Stimulated activated CD4-positive, alpha-beta T cell treated with anti-CD3 and anti-CD28 coated beads, Interleukin-4, amount 100 ng/mL, for 1 hour (primary cell): ENCODE results near the gene RAPGEF5.

ENCODE experiments used
- DNase-seq: peaks from one replicate; pipeline ENCODE4 v3.0.0-alpha.2; 2020

Gene RAPGEF5

DNA sequence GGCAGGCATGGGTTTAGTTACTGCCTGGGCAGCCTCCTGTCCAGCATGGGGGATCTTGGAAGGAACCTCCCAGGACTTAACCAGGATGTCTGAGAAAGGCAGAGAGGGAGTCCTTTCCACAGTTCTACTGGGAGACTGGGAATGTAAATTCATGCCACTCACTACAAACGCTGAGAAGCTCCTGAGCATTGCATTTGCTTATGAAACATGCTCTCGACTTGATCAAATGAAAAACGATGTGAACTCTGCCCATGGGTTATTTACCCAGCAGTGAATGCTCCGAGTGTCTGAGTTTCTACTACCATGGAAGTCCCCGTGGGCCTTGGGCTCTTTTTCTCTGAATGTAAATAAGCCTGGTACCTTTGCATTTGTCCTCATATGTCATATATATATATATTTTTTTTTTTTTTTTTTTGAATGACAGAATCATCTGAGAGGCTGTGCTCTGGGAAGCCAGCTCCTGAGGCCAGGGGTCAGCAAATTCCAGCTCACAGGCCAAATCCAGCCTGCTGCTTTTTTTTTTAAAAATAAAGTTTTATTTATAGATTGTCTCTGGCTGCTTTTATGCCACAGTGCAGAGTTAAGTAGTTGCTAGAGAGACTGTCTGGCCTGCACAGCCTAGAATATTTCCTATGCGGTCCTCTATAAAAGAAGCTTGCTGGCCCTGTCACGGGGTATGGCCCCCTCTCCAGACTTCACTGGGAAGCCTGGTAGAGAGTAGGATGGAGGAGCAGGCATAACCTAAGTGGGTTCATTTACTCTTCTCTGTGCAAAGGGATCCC lies 21.4 kb upstream of the RAPGEF5 start:
- DNase-seq = no peak

GRCh38 chr7:22377703-22378102 lies 20.7 kb upstream of the RAPGEF5 start:
- no peak for DNase-seq

DNA sequence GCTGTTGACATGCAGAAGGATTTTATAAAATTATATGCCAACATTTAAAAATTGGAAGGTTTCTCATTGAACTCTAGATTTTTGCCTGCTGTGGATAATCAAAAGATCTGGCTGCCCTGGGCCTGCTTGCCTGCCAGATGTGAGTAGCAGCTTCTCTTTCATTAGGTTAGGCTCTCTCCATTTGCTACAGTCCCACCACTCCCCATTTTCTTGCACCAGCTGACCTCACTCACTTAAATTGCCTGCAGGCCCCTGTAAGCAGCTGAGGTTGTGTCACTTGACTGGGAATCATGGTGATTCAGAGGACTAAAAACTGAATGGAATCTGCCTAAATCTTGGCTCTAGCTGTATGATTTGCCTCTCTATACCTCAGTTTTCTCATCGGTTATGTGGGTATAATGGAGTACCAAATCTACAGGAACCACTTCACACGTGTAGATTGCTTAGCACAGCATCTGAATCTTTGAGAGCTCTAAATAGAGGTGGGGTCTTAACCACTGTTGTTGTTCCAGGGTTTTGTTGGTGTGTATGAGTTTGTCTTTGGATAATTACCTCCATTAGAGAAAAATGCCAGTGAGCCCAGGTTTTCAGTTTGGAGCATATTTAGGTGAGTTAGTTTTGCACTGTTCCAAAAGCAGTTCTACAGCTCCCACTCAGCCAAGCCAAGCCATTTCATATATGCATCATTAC lies 18.6 kb upstream of the RAPGEF5 start:
- no peak for DNase-seq

DNA sequence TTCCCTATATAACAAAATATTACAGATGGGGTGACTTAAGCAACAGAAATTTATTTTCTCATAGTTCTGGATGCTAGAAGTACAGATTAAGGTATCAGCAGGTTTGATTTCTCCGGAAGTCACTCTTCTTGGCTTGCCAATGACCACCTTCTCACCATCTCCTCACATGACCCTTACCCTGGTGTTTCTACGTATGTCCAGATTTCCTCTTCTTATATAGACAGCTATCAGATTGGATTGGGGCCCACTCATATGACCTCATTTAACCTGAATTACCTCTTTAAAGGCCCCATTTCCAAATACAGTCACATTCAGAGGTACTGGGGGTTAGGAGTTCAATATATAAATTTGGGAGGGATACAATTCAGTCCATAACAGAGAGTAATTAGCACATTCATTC lies 17.0 kb upstream of the RAPGEF5 start:
- DNase-seq = no peak

GRCh38 chr7:22373388-22373787 lies 16.4 kb upstream of the RAPGEF5 start:
- DNase-seq = no peak

- no peak for DNase-seq
Observed at GRCh38 chr7:22372863-22373262, 15.9 kb upstream of the RAPGEF5 start.

DNA sequence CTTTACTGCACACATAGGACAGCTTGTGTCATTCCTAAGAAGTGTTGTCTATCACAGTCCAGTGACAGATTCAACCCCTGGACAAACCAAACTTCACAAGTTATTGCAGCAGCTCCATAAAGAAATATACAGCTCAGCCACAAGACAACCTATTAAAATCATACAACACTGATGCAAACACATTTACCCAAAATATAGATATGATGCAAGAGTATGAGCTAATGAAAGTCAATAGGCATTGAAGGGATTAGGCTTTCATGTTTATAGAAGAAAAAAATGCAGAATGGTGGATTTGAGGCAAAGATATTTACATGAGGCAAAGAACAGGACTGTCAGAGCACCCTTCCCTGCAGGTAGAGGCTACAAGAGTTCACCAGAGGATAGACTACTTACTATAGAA lies 14.9 kb upstream of the RAPGEF5 start:
- no peak for DNase-seq

DNA sequence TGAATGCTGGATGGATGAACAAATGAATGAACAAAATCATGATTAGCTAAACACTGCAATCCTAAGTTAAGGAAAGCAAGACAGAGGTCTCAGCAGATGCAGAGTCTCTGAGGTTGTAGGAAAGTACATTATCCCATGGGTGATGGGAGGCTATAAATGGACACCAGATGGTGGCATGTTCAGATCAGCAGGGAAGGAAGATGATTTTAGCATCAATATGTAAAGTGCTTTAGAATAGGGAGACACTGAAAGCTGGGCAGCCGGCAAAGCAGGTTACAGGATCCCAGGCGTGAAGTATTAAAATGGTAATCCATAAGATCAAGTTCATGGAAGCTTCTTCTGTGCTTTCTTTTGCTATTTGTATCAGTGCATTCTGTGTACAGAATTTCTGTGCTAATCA lies 7.9 kb upstream of the RAPGEF5 start:
- no peak for DNase-seq

DNA sequence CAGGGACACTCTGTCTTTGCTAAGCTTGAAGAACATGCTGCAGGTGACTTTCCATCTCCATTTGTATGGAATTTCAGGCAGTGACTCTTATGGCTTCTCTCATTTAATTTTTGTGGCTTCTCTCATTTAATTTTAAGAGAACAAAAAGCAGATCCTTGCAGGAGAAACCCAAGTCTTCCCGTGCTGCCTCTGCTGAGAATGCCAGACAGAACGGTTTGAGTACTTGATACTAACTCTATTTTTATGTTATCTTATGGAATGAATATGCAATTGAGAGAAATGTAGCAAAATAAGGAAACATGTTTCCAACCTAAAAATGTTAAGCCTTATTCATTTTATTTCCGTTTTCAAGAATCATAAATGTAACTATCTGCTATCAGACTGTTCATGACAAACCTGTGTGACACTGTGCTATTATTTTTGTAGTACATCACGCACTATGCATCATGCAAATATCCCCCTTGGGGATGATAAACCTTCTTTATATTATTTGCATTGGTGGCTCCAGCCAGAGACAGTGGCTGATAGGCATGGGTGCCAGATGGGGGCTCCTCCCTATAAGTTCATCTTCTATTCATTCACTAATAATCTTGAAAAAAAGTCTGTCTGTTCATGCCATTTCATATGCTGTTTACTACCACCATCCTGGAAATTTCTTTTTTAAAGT lies 6.9 kb upstream of the RAPGEF5 start:
- DNase-seq = no peak

DNA sequence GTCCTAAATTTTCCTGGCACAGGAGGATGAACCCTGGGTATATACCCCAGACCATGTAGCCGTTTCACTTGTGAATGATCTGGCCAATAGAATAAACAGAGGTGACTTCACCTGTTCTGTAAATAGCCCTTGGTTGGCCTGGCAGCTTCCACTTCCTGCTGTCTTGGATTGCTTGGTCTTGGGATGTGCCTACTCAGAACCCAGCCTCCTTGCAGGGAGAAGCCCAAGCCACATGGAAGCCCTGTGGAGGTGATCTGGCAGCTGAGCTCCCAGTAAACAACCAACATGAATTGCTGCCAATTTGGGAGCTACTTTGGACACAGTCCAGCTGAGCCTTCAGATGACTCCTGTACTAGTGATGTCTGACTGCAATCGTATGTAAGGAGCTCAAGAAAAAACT lies 4.8 kb upstream of the RAPGEF5 start:
- DNase-seq = no peak

- no peak for DNase-seq
Observed at GRCh38 chr7:22361320-22361719, 4.4 kb upstream of the RAPGEF5 start.

DNA sequence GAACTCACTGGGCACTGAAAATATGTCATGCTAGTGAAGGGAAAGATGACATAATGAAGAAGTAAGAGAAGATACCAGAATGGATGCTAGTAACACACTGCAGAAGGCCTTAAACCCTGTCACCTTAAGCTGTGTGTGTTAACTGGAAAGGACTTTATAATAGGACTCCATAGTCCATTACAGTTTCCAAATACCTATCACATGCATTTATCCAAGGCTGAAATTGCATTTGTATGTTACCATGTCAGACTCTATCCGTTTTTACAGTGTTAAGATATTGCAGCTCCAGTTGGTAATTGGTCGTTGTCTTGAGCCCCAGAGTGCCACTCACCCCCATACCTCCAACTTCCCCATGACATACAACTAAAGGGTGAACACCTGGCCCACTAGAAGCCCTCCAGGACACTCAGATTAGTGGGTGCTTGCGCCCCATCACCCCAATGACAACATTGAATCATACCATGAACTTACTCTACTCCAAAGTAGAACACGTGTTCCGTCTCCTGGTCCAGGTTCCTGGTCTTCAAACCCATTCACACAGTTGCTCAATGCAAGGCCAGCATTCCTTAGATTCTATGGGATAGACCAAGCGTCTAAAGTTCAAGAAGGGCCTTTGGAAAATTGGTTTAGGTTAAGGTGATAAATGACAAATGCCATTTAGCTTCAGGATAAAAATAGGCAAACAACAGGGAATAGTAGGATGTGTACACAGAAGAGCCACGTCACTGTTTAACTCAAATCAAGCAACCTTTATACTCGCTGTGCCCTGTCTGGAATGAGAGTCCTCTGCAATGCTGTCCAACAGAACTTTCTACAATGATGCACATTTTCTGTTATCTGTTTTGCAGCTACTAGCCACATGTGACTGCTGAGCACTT lies 2.1 kb upstream of the RAPGEF5 start:
- DNase-seq = no peak

GRCh38 chr7:22357311-22358175 lies 589 bp upstream of the RAPGEF5 start:
- no peak for DNase-seq

DNA sequence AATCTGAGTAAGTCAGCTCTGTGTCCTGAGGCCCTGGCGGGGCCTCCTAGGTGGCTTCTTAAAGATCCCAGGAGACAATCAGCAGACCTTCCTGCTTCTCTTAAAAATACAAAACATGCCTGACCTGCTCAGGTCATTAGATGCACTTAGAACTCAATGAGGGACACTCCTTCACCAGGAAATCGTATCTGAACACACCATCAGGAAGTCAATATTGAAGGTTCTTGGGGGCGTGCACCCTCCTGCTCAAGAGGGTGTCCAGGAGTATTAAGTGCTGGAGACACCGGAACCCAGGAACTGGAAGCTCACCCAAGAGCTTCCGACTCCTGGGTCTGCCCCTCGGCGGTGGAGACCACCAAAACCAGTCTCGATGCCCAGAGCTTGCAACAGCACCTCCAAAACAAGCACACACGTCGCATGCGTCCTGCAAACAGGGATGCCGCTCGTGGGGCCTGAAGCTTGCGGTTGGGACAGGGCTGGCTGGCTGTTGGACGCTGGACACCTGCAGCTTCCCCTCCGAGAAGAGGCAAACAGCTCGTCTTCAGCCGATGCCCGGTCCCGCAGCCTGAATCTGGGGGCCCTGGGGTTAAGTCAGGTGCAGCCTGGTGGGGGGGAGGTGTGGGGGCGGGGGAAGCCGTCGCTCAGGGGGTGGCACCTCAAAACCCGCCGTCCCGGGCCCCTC lies 803 bp downstream of the RAPGEF5 start:
- DNase-seq = no peak

DNA sequence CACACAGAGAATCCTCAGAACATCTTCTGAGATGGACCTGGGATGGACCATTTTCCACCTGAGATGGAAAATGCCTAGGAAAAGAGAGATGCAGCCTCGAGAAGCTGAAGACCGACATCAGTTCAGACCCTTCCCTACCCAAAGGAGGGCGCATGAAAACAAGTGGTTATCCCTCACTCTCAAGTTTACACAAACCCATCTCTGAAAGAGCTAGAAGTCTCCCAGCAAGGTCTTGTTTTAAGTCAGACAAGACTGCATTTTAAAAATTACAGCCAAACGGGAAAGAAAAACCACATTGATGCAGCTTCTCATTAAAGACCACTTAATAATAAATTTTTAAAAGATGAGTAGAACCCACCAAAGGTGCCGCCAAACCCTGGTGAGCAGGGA lies 1.3 kb downstream of the RAPGEF5 start:
- no peak for DNase-seq

DNA sequence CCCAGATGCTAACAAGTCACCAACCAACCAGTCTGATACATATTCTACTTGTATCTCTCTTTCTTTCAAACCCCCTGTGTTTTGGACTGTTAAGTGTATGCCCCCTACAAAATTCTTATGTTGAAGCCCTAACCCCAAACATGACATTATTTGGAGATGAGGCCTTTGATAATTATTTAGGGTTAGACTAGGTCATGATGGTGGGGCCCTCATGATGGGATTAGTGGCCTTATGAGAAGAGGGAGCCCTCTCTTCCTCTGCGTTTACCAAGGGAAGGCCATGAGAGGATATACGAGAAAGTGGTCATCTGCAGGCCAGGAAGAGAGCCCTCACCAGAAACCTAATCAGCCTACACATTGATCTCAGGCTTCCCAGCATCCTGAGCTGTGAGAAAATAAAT lies 2.5 kb downstream of the RAPGEF5 start:
- DNase-seq = no peak

DNA sequence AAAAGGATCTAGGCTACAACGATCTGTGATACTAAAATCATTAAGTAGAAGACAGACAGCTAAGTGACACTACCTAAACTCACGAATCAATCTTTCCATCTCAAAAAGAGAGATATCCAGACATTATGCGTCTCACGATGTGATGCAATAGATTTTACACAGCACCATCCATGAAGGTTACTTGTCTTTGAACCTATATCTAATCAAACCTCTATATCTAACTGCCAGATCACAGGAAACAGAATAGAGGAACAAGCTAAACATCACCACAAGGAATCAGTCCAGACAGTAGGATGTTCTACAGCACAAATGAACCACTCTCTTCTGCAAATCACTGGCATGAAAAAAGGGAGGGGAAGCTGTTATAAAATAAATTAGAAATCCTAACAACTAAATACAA lies 4.1 kb downstream of the RAPGEF5 start:
- DNase-seq = no peak

- no peak for DNase-seq
Observed at GRCh38 chr7:22351878-22352277, 5.1 kb downstream of the RAPGEF5 start.

DNA sequence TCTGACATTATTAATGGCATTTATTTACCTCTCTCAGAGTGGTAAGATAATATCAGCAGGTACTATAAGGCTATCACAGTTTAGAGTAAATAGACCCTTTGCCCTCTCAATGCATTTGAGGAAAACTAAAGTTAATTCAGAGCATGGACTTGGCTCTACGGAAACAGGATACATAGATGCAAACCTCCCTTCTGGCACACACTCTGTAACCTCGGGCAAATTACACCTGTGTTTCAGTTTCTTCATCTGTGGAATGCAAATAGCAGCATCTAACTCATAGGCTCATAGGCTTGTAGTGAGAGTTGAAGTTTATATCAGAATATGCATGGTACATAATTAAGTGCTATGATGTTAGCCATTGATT lies 5.6 kb downstream of the RAPGEF5 start:
- DNase-seq = no peak

DNA sequence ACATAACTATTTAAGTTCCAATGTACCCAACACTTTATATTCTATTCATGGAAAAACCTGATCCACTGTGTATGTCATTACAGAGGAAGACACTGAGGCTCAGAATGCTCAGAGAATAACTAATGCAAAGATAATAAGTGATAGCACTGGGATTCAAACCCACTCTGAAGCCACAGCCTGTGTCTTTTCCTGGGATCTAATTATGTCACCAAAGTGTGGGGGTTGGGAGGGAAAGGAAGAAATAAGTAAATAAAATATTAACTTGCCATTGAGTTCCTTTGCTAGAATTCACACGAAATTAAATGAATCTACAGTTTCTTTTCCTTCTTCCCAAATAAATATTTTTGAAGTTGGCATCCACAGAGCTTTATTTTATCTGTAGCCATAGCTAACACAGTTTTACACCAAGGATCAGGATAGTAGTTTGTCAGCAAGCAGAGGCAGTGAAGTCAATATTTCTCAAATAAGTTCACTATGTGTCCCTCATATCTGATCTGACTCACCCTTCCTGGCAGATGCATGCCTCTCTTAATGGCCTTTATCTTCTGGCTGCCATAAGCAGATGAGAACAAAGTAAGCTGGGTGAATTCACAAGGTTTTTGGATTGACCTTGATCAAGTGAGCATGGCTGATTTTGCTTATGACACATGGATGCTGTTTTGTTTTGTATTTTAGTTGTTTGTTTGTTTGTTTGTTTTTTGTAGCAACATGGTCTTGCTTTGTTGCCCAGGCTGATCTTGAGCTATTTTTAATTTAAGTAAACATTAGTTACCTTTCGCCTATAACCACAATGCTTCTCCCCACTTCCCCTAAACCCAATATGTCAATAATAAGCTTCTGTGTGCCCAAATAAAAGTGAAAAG lies 6.3 kb downstream of the RAPGEF5 start:
- no peak for DNase-seq

- no peak for DNase-seq
Observed at GRCh38 chr7:22348379-22348778, 8.6 kb downstream of the RAPGEF5 start.
